ENCODE measurements around the gene FLOT1.
"Not testable (repeated sequence)": the region's sequence is repeated elsewhere in the genome, so short reads cannot be mapped to it uniquely, and the experiment has no call there.

The FLOT1 gene

DNA sequence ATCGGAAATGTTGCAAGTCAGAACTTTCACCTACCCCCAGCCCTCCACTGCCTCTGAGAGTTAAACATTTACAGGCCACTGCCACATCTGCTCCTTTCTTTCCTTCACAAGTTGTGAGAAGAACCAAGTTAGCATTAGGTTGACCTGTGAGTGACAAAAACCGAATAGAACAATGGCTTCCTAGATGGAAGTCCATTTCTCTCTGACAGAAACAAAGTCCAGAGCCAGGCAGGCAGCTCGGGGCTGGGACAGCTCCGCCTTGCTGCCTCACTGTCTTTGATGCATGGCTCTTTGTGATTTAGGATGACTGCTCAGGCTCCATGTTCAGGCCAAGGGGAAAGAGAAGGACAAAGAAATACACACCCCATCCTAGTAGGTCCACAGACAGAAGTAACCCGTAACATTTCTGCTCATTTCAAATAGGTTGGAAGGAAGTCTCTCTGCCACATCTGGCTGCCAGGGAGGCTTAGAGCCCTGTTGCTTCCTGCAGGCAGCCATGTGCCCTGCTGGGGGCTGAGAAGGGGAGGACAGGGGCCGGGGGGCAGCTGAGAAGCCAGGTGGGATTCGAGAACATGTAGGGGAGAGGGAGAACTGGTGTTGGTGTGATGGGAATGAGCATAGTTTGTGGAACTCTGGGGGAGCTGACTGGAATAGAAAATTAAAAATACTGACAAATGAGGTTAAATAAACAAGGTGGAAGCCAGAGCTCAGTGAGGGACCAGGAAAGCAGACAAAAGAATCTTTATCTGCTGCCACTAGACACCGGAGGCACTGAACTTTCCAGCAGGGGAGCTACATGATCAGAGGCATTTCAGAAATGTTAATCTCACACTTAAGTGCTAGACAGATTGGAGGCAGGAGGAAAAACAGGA, 21.4 kb upstream of the FLOT1 start:
- DNase-seq (ENCODE audit: low read depth in 1 of 2, low spot score in 1 of 2), result no peak
- in situ Hi-C loops (cut with HindIII; ENCODE audit: low pct_unique_long_range_greater_than_20kb, low sequenced_read_pairs), result no loop called here

DNA sequence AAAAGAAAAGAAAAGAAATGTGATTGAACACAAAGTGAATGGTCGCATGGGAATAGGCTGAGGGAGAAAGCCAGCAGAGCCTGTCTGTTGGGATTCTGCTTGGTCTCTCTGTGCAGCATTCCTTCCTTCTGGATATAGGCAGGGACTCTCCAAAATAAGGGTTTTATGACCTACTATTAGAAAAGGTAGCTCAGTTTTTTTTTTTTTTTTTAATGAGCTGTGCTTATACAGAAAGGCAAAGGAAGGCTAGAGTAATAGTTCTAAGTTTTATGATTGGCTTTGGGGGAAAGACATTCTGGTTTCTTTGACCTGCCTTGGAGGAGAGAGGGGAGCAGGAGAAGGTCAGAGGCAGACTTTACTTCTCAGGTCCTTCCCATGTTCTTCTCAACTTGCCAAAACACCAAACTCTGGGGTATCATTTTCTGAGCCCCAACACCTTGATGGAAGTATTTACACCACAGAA, 20.7 kb upstream of the FLOT1 start:
- TF ChIP-seq JUND (IDR thresholded peaks at IDR 0.05; ENCODE audit: low read depth), result no peak
- no peak for DNase-seq (ENCODE audit: low read depth in 1 of 2, low spot score in 1 of 2)
- in situ Hi-C loops (cut with HindIII; ENCODE audit: low pct_unique_long_range_greater_than_20kb, low sequenced_read_pairs), result no loop called here

More for the DNA sequence above, 21.4 kb upstream of the FLOT1 start:
- TF ChIP-seq JUND (IDR thresholded peaks at IDR 0.05; ENCODE audit: low read depth), result no peak

DNA sequence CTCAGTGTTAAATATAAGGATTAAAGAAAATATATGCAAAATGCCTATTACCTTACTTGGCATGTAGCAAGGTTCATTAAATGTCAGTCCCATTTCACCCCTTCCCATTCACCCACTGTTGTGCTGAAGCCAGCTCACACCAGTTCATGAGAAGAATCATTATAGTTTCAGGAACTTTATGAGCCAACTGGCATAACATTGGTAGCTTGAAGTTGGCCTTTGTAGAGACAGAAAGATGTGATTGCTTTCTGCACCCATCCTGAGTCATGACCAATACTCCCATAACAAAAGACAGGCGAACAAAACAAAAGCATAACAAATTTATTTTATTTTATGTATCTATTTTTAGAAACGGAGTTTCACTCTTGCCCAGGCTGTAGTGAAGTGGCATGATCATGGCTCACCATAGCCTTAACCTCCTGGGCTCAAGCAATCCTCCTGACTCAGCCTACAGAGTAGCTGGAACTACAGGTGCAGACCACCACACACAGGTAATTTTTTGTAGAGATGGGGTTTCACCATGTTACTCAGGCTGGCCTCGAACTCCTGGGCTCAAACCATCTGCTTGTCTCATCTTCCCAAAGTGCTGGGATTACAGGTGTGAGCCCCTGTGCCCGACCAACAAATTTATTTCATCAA, 19.4 kb upstream of the FLOT1 start:
- no peak for TF ChIP-seq JUND (IDR thresholded peaks at IDR 0.05; ENCODE audit: low read depth)
- DNase-seq (ENCODE audit: low read depth in 1 of 2, low spot score in 1 of 2), result no peak
- in situ Hi-C loops (cut with HindIII; ENCODE audit: low pct_unique_long_range_greater_than_20kb, low sequenced_read_pairs), result no loop called here

DNA sequence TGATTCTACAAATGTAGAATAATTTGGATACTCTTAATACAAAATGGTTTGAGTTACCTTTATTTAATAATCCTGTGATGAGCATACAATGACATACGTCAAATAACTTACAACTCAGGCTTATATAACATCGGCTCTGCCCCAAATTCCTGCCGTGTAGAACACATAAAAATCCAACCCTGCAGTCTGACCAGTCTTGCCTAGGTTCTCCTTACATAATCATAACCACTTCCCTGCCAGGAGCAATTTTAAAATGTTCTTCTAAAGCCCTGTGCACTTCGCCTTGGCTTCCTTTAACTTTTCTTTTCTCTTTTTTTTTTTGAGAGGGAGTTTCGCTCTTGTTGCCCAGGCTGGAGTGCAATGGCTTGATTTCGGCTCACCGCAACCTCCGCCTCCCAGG, 18.1 kb upstream of the FLOT1 start:
- peak in 1 of 2 experiments; percentile 58 for DNase-seq (ENCODE audit: low read depth in 1 of 2, low spot score in 1 of 2)
- in situ Hi-C loops (cut with HindIII; ENCODE audit: low pct_unique_long_range_greater_than_20kb, low sequenced_read_pairs), result no loop called here
- no peak for TF ChIP-seq JUND (IDR thresholded peaks at IDR 0.05; ENCODE audit: low read depth)

DNA sequence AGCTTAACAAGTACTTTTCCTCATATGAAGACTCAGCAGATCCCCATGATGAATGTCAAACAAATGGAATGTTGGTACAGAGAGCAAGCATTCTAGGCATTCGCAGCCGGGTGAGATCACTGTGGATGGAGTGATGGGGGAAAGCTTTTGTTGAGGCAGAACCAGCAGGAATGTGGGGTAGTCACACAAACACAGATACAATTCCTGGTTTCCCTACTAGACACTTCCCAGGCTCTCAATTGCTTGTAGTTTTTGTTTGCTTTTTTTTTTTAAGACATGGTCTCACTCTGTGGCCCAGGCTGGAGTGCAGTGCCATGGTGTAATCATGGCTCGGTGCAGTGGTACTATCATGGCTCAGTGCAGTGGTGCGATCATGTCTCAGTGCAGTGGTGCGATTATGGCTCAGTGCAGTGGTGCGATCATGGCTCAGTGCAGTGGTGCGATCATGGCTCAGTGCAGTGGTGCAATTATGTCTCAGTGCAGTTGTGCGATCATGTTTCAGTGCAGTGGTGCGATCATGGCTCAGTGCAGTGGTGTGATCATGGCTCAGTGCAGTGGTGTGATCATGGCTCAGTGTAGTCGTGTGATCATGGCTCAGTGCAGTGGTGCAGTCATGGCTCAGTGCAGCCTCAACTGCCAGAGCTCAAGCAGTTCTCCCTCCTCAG, 17.2 kb upstream of the FLOT1 start:
- in situ Hi-C loops (cut with HindIII; ENCODE audit: low pct_unique_long_range_greater_than_20kb, low sequenced_read_pairs), result no loop called here
- no peak for TF ChIP-seq JUND (IDR thresholded peaks at IDR 0.05; ENCODE audit: low read depth)

DNA sequence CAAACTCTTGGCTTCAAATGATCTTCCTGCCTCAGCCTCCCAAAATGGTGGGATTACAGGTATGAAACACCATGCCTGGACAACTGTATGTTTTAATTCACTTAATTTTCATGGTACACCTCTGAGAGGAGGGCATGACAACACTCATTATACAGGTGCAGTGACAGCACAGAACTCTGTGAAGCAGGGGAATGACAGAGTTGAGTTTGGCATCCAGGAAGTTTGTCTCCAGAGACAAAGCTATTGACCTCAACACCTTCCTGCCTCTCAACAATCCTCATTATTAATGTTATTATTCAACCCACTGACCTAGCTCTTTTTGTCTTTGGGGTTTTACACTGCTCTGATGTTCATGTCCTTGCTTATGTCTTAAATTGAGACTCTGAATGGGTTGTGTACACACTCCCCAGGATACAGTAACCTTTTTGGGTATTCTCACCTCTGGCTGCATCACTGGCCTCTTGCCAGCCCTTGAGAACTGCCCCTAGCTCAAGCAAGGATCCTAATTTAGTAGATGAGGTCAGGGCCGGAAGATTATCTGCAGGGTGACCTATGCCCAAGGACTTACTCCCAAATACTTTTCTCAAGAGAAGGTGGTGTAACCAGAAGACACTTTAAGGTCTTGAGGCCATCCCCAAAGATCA, 14.9 kb upstream of the FLOT1 start:
- no peak for DNase-seq (ENCODE audit: low read depth in 1 of 2, low spot score in 1 of 2)
- in situ Hi-C loops (cut with HindIII; ENCODE audit: low pct_unique_long_range_greater_than_20kb, low sequenced_read_pairs), result no loop called here
- no peak for TF ChIP-seq JUND (IDR thresholded peaks at IDR 0.05; ENCODE audit: low read depth)

More for the DNA sequence above, 17.2 kb upstream of the FLOT1 start:
- DNase-seq (ENCODE audit: low read depth in 1 of 2, low spot score in 1 of 2), result peak in 1 of 2 experiments; percentile 62

DNA sequence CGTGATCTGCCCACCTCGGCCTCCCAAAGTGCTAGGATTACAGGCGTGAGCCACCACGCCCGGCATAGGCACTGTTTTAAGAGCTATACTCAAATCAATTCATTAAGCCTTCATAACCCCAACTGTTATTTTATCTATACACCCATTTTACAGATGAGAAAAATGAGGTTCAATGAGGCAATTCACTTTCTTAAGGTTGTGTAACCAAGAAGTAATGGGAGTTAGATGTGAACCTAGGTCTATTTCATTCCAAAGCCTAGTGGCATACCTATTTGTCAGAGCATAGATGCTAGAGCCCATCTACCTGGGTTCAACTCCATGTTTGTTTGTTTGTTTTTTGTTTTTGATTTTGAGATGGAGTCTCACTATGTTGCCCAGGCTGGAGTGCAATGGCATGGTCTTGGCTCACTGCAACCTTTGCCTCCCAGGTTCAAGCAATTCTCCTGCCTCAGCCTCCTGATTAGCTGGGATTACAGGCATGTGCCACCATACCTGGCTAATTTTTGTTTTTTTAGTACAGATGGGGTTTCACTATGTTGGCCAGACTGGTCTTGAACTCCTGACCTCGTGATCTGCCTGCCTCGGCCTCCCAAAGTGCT, 14.0 kb upstream of the FLOT1 start:
- in situ Hi-C loops (cut with HindIII; ENCODE audit: low pct_unique_long_range_greater_than_20kb, low sequenced_read_pairs); DNase-seq (ENCODE audit: low read depth in 1 of 2, low spot score in 1 of 2): not testable (repeated sequence)

DNA sequence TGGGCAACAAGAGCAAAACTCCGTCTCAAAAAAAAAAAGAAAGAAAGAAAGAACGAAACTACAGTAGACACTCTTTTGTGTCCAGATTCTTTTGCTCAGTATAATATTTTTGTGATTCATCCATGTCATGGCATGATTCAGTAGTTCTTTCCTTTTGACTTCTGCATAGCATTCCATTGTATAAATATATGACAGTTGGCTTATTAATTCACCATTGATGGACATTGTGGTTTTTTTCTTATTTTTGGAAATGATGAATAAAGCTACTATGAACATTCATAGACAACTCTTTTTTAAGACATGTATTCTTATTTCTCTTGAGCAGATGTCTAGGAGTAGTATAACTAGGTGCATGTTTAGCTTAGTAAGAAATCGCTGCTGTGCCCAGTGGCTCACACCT, 12.1 kb upstream of the FLOT1 start:
- TF ChIP-seq JUND (IDR thresholded peaks at IDR 0.05; ENCODE audit: low read depth), result no peak
- no peak for DNase-seq (ENCODE audit: low read depth in 1 of 2, low spot score in 1 of 2)
- in situ Hi-C loops (cut with HindIII; ENCODE audit: low pct_unique_long_range_greater_than_20kb, low sequenced_read_pairs), result no loop called here

DNA sequence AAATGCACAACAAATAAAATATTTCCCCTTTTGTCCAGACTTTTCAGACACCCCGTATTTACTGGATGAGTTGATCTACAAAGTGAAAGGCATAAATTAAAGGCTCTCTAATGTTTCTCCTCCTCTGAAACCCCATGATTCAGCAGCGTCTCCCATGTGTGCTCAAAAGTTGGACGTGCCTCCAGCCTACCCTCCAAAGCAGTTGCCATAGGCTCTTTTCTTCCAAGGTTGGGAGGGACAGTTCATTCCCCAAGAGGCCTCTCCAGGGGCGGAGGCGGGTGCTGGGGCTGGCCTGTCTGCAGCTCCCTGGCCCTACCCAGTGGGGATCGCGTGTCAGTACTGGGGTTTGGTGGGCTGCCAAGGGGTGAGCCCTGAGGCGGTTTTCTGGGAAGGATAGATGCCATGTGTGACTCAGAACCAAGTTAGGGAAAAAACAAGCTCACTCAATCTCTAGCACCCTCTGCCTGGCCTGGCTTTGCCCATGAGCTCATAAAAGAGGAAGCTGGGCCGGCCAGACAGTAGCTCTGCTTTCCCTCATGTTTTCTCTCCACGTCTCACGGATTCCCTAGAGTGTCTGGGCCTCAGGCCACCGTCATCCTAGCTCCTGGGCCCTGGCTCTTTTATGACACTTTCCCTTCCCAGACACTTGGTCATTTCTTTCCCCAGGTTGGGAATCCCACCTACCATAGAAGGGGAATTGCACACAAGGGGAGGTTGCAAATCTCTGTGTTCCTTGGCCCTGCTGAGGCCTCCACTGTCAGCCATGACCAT, 9.9 kb upstream of the FLOT1 start:
- in situ Hi-C loops (cut with HindIII; ENCODE audit: low pct_unique_long_range_greater_than_20kb, low sequenced_read_pairs), result no loop called here
- no peak; the same call in 1 of the 2 replicates for TF ChIP-seq JUND (IDR thresholded peaks at IDR 0.05; ENCODE audit: low read depth)
- DNase-seq (ENCODE audit: low read depth in 1 of 2, low spot score in 1 of 2), result peak; percentile 32 to 98

DNA sequence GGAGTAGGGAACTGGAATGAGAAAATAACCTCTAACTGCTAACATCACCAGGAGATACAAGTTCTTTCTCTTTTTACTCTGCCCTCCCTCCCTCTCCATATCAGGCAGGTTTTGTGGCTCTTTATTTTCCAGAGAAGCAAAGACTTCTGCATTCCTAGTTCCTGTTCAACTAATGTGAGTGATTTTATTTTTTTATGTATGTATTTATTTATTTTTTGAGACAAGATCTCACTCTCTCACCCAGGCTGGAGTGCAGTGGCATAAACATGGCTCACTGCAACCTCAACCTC, 7.8 kb upstream of the FLOT1 start:
- in situ Hi-C loops (cut with HindIII; ENCODE audit: low pct_unique_long_range_greater_than_20kb, low sequenced_read_pairs), result no loop called here
- TF ChIP-seq JUND (IDR thresholded peaks at IDR 0.05; ENCODE audit: low read depth), result no peak
- DNase-seq (ENCODE audit: low read depth in 1 of 2, low spot score in 1 of 2), result peak in 1 of 2 experiments; percentile 60

DNA sequence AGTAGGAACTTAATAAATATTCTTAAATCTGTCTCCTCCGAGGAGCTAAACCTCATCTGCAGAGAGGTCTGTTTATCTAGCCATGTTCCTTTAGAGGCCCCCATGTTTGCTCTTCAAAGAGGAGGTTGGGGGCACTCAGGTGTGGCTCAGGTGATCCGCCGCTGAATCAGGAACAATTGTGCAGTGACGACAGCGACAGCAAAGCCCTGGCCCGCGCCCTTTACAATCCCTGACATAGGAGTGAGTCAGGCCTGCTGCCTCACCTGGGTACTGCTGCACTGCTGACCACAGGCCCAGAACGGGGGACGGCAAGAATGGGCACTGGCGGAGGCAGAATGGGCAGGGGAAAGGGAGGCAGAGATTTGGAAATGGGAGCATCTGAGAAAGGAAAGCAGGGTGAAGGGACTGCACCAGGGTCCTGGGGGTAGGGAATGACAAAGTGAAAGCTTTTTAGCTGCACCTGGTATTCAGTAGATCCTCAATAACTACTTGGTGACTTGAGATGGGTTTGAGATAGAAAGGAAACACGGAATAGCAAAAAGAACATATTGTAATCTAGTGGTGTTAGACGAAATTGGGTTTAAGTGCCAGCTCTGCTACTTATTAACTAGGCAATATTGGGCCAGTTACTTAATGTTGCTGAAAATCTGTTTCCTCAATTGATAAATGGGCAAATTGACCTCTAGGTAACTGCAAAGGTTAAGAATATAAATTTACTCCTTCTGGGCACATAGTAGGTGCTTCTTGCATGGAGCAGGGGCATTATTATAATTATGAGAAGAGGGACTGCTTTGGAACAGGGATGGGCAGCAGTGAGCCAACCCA, 7.3 kb upstream of the FLOT1 start:
- in situ Hi-C loops (cut with HindIII; ENCODE audit: low pct_unique_long_range_greater_than_20kb, low sequenced_read_pairs), result no loop called here
- peak in 1 of 2 experiments; percentile 55 for DNase-seq (ENCODE audit: low read depth in 1 of 2, low spot score in 1 of 2)
- no peak for TF ChIP-seq JUND (IDR thresholded peaks at IDR 0.05; ENCODE audit: low read depth)

Measured in T47D (cell line).